Activated naive CD4-positive, alpha-beta T cell treated with anti-CD3 and anti-CD28 coated beads, Interleukin-2, amount 10 ng/mL, durations not matched to agents 7 days and 5 days (primary cell): ENCODE data around the gene CFAP54.
A peak's percentile ranks its signal among the peaks of the same experiment; 100 is the strongest.

Experiments
- CTCF ChIA-PET: fragments of 350-600 bp; sonication (Branson Sonifier 250); formaldehyde crosslinking; loops from one replicate; lab custom pipeline; 2021; ENCODE audit warnings: antibody characterized with exemption; lab: Charles Lee
- DNase-seq: peaks from one replicate; pipeline ENCODE4 v3.0.0-alpha.2; 2020
- H3K27ac Mint-ChIP-seq: one replicate; pipeline ENCODE4 v1.8.0; 2021; ENCODE audit warnings: mild to moderate bottlenecking, moderate library complexity, mixed read lengths
- H3K27me3 Mint-ChIP-seq: one replicate; pipeline ENCODE4 v1.8.0; 2021; ENCODE audit warnings: mild to moderate bottlenecking, mixed read lengths
- H3K36me3 Mint-ChIP-seq: one replicate; pipeline ENCODE4 v1.8.0; 2021; ENCODE audit warnings: mixed read lengths
- H3K4me1 Mint-ChIP-seq: one replicate; pipeline ENCODE4 v1.8.0; 2021; ENCODE audit warnings: mixed read lengths
- H3K4me3 Mint-ChIP-seq: one replicate; pipeline ENCODE4 v1.8.0; 2021; ENCODE audit warnings: mild to moderate bottlenecking, moderate library complexity, mixed read lengths
- H3K9me3 Mint-ChIP-seq: one replicate; pipeline ENCODE4 v1.8.0; 2021; ENCODE audit warnings: mixed read lengths

CFAP54 gene

DNA sequence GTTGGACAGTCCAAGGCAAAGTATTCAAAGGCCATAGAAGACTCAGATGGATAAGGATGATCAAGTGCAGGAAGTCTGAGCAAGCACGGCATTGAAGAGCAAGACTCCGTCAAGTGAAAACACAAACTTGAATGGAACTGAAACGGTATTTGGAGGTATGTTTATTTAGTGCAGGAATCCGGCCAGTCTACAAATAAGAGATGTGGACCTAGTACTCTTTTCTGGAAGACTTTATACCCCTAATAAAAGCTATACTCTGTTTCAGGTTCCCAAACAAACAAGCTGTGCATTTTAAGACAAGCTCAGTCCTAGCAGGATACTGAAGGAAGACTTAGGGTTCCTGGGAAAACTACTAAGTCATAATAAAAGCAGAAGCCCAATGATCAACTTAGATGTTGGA lies 316.9 kb downstream of the CFAP54 start:
- H3K4me1 Mint-ChIP-seq, result no peaks in the 10 kb centered on the region
- CTCF ChIA-PET, result no interaction called here
- no peak for DNase-seq
- H3K27me3 Mint-ChIP-seq, result no peaks in the 10 kb centered on the region
- H3K27ac Mint-ChIP-seq, result no peak overlapping the region
- H3K36me3 Mint-ChIP-seq, result no peaks in the 10 kb centered on the region
- H3K9me3 Mint-ChIP-seq, result peaks cover 8% of the 10 kb centered on the region
- no peak overlapping the region for H3K4me3 Mint-ChIP-seq

- Mint-ChIP-seq H3K36me3 (no peaks in the 10 kb centered on the region), H3K4me3 (no peak overlapping the region), H3K27ac (no peak overlapping the region), H3K9me3 (peaks cover 8% of the 10 kb centered on the region), H3K4me1 (no peaks in the 10 kb centered on the region), H3K27me3 (peaks cover 2% of the 10 kb centered on the region)
- CTCF ChIA-PET, result no interaction called here
- no peak for DNase-seq
Measured at GRCh38 chr12:96807741-96808140, 318.4 kb downstream of the CFAP54 start.

GRCh38 chr12:96808587-96808986 lies 319.2 kb downstream of the CFAP54 start:
- no peak for DNase-seq
- CTCF ChIA-PET, result no interaction called here
- peaks cover 5% of the 10 kb centered on the region for H3K9me3 Mint-ChIP-seq
- no peak overlapping the region for H3K4me3 Mint-ChIP-seq
- H3K27ac Mint-ChIP-seq, result no peak overlapping the region
- no peaks in the 10 kb centered on the region for H3K4me1 Mint-ChIP-seq
- H3K27me3 Mint-ChIP-seq, result peaks cover 3% of the 10 kb centered on the region
- H3K36me3 Mint-ChIP-seq, result no peaks in the 10 kb centered on the region

GRCh38 chr12:96809522-96809921 lies 320.1 kb downstream of the CFAP54 start:
- Mint-ChIP-seq H3K27me3 (peaks cover 3% of the 10 kb centered on the region), H3K27ac (no peak overlapping the region)

DNA sequence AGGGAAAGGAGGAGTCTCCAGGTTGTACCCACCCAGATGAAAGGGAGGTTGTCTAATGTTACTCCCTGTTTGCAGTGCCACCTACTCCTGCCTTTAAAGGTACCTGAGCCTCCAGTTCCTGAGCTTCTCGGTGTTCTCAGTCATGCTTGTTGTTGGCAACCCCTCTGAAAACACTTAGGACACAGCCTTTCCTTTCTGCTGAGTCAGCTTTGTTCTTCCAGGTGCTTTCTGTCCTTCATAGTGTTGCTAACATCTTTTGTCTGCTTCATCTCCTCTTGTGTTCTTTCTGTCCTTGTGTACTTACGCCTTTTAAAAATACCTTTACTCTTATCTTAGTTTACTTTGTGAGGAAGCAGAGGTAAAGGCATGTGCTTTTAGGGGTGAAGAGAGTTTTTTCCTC lies 320.7 kb downstream of the CFAP54 start:
- H3K4me1 Mint-ChIP-seq, result no peaks in the 10 kb centered on the region
- H3K36me3 Mint-ChIP-seq, result no peaks in the 10 kb centered on the region
- no peak overlapping the region for H3K27ac Mint-ChIP-seq
- peaks cover 3% of the 10 kb centered on the region for H3K27me3 Mint-ChIP-seq
- CTCF ChIA-PET, result interaction anchor here (1.4 kb wide), 1 partner anchor 9 kb away, joined by 3 read pairs; no protein-coding TSS in a partner anchor
- DNase-seq, result no peak
- H3K4me3 Mint-ChIP-seq, result no peak overlapping the region
- H3K9me3 Mint-ChIP-seq, result no peaks in the 10 kb centered on the region

More at GRCh38 chr12:96809522-96809921, 320.1 kb downstream of the CFAP54 start:
- CTCF ChIA-PET, result no interaction called here
- Mint-ChIP-seq H3K9me3 (no peaks in the 10 kb centered on the region), H3K4me1 (no peaks in the 10 kb centered on the region), H3K36me3 (no peaks in the 10 kb centered on the region), H3K4me3 (no peak overlapping the region)
- DNase-seq, result no peak

GRCh38 chr12:96810477-96810876 lies 321.1 kb downstream of the CFAP54 start:
- CTCF ChIA-PET, result interaction anchor here (1.4 kb wide), 1 partner anchor 9 kb away, joined by 3 read pairs; no protein-coding TSS in a partner anchor
- H3K36me3 Mint-ChIP-seq, result no peaks in the 10 kb centered on the region

DNA sequence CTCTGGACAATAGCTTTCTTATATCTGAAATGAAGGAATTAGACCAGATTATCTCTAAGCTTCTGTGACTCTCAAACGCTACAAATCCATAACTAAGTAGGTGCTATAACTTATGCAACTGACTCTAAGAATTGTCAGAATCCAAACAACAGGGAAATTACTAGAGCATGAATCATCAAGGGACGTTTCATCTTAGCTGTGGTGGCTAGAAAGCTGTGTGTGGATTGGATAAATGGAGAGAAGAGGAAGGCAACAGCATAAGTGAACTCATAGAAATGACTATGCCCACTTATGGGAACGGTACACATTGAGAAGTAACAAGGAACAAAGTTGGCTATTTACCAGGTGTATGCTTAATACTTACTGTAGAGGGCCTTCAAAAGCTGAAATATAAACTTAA lies 321.7 kb downstream of the CFAP54 start:
- CTCF ChIA-PET, result interaction anchor here (1.4 kb wide), 1 partner anchor 8 kb away, joined by 3 read pairs; no protein-coding TSS in a partner anchor
- DNase-seq, result no peak

More at GRCh38 chr12:96810477-96810876, 321.1 kb downstream of the CFAP54 start:
- DNase-seq, result no peak
- H3K4me3 Mint-ChIP-seq, result no peak overlapping the region
- H3K27ac Mint-ChIP-seq, result no peak overlapping the region
- H3K27me3 Mint-ChIP-seq, result peaks cover 3% of the 10 kb centered on the region
- no peaks in the 10 kb centered on the region for H3K9me3 Mint-ChIP-seq
- H3K4me1 Mint-ChIP-seq, result no peaks in the 10 kb centered on the region

GRCh38 chr12:96812153-96812552 lies 322.8 kb downstream of the CFAP54 start:
- Mint-ChIP-seq H3K27ac (no peak overlapping the region), H3K4me1 (no peaks in the 10 kb centered on the region), H3K36me3 (no peaks in the 10 kb centered on the region), H3K4me3 (no peak overlapping the region), H3K9me3 (no peaks in the 10 kb centered on the region), H3K27me3 (peaks cover 3% of the 10 kb centered on the region)
- no peak for DNase-seq
- CTCF ChIA-PET, result no interaction called here

More for the DNA sequence above, 321.7 kb downstream of the CFAP54 start:
- Mint-ChIP-seq H3K4me1 (no peaks in the 10 kb centered on the region), H3K27me3 (peaks cover 3% of the 10 kb centered on the region), H3K36me3 (no peaks in the 10 kb centered on the region), H3K4me3 (no peak overlapping the region), H3K27ac (no peak overlapping the region), H3K9me3 (no peaks in the 10 kb centered on the region)

DNA sequence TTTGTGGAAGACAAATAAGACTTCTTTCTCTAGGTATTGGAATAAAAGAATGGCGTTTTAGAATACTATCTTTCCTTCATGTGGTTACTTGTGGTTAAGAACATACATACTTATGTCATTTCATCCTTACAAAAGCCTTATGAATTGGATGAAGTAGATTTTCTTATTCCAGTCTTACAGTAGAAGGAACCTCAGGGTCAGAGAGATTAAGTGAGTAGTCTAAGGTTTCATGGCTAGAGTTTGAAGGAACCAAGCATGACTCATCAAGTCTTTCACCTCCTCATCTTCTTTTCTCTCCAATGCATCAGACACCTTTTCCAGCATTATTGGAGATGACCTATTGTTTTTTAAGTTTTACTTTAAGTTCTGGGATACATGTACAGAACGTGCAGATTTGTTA lies 324.8 kb downstream of the CFAP54 start:
- CTCF ChIA-PET, result no interaction called here
- Mint-ChIP-seq H3K27ac (no peak overlapping the region), H3K9me3 (no peaks in the 10 kb centered on the region), H3K27me3 (peaks cover 3% of the 10 kb centered on the region), H3K4me3 (no peak overlapping the region), H3K4me1 (no peaks in the 10 kb centered on the region), H3K36me3 (no peaks in the 10 kb centered on the region)
- no peak for DNase-seq

GRCh38 chr12:96821592-96821991 lies 332.2 kb downstream of the CFAP54 start:
- peaks cover 3% of the 10 kb centered on the region for H3K27me3 Mint-ChIP-seq
- DNase-seq, result no peak
- H3K27ac Mint-ChIP-seq, result no peak overlapping the region
- H3K4me3 Mint-ChIP-seq, result no peak overlapping the region
- no peaks in the 10 kb centered on the region for H3K36me3 Mint-ChIP-seq
- CTCF ChIA-PET, result no interaction called here
- no peaks in the 10 kb centered on the region for H3K4me1 Mint-ChIP-seq
- no peaks in the 10 kb centered on the region for H3K9me3 Mint-ChIP-seq

DNA sequence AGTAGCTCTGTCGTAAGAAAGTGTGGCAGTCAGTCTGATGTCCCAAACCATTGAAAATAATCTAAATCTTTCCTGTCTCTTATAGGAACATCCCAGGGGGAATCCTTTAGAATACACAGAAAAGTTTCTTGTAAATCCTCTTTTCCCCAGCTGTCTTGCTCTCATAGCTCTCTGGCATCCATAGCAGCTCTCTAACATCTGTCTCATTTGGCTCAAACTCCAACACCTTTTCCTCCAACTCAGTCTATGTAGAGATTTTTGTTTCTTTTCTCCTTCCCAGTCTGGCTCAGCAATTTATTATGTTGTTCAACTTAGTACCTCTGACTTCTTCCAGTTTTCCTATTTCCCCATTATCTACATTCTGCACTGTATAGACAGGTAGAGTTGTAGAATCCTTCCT lies 333.3 kb downstream of the CFAP54 start:
- no peak for DNase-seq
- Mint-ChIP-seq H3K27me3 (peaks cover 3% of the 10 kb centered on the region), H3K4me3 (no peak overlapping the region), H3K36me3 (no peaks in the 10 kb centered on the region), H3K9me3 (no peaks in the 10 kb centered on the region), H3K4me1 (no peaks in the 10 kb centered on the region), H3K27ac (no peak overlapping the region)
- CTCF ChIA-PET, result no interaction called here

DNA sequence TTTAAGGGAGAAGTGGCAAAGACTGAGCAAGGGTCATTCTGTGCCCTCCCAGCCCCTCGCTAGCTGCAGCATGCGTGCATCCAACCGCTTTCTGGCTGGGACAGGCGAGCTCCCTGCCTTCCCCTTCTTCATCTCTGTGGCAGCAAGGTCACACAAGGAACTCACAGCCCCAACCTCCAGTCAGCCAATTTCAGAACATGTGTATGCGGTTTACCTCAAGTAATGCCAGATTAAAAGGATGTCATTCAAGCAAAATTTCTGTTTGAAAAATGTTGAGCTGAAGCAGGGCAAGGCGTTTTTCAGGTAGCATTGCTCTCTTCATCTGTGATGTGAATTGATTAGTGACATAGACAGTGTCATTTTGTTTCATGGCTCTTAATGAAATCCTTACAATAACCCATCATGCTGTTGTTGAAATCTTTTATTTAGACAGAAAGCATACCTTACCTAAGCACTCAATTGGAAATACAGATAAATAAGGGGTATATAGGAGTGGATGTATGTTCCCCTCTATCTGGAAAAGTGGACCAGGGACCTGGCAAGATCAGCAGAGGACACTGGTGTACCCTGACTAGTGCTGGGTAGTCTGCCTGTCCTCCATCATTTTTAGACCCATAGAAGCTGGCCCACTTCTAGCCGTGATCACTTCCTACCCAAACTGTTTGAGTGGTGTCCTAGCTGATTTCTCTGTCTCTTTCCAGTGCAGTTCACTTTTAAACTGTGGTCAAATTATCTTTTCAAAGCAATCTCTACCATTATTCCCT lies 334.9 kb downstream of the CFAP54 start:
- CTCF ChIA-PET, result no interaction called here
- peaks cover 3% of the 10 kb centered on the region for H3K27me3 Mint-ChIP-seq
- H3K36me3 Mint-ChIP-seq, result no peaks in the 10 kb centered on the region
- H3K4me1 Mint-ChIP-seq, result no peaks in the 10 kb centered on the region
- no peaks in the 10 kb centered on the region for H3K9me3 Mint-ChIP-seq
- no peak overlapping the region for H3K4me3 Mint-ChIP-seq
- DNase-seq, result peak; percentile 22
- H3K27ac Mint-ChIP-seq, result no peak overlapping the region

GRCh38 chr12:96824838-96825236 lies 335.5 kb downstream of the CFAP54 start:
- H3K36me3 Mint-ChIP-seq, result no peaks in the 10 kb centered on the region
- H3K27me3 Mint-ChIP-seq, result peaks cover 1% of the 10 kb centered on the region
- CTCF ChIA-PET, result no interaction called here
- peak; percentile 38 for DNase-seq
- H3K9me3 Mint-ChIP-seq, result no peaks in the 10 kb centered on the region
- H3K4me1 Mint-ChIP-seq, result no peaks in the 10 kb centered on the region
- no peak overlapping the region for H3K27ac Mint-ChIP-seq
- no peak overlapping the region for H3K4me3 Mint-ChIP-seq

DNA sequence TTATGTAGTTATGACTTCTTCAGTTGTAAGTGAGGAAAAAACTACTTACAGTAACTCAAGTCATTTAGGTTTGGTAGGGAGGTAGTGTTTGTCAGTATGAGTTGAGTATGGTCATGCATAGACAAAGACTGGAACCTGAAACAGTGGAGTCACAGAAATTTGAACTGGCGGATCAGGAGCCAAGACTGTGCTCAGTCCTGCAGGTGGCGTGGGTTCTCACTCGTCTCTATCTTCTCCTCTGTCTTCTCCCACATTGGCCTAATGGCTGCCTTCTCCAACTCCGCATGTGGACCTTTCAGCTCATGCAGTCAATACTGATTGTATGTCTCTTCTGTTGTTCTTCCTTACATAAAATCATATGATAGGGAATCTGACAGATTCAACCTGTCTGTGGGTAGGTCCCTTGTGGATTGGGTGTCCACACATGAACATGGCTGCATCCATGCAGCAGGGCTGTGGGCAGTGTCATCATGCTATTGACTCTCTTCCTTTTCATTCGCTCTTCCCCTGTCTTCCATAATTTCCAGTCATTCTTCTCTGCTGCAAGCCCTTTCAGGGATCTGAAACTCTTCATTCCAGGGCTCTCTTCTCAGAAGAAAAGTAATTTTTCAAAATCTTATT lies 338.9 kb downstream of the CFAP54 start:
- DNase-seq, result peak; percentile 31
- Mint-ChIP-seq H3K27ac (peak overlapping the region; percentile 16), H3K36me3 (no peaks in the 10 kb centered on the region), H3K9me3 (no peaks in the 10 kb centered on the region), H3K4me3 (no peak overlapping the region), H3K4me1 (no peaks in the 10 kb centered on the region), H3K27me3 (no peaks in the 10 kb centered on the region)
- CTCF ChIA-PET, result no interaction called here

DNA sequence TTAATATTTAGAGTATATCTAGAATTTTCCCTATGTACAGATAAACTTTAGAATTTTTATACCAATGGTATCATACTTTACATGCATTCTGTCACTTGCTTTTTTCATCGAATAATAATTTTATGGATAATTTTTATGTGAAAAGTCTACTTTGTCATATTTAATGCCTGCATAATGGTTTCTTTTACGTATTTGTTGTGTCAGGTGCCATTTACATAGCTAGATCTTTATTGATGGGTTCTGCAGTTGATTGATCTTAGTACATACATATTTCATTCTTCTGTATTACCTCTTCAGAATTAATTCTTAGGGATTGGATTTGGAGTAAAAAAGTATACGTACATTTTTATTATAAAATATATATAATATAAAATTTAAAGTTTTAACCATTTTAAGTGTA lies 340.0 kb downstream of the CFAP54 start:
- Mint-ChIP-seq H3K36me3 (no peaks in the 10 kb centered on the region), H3K9me3 (no peaks in the 10 kb centered on the region), H3K4me3 (no peak overlapping the region), H3K4me1 (no peaks in the 10 kb centered on the region), H3K27me3 (no peaks in the 10 kb centered on the region), H3K27ac (no peak overlapping the region)
- DNase-seq, result no peak
- CTCF ChIA-PET, result no interaction called here
